HCEC 1CT (cell line): ENCODE data around the gene ACTA2.

Experiments
- DNase-seq: peaks from one replicate; pipeline ENCODE4 v3.0.0-alpha.2; 2017

The ACTA2 gene

GRCh38 chr10:88952647-88953111, at the start of gene ACTA2:
ACTA2 (minus strand) TSS chr10:88952773; CDS start chr10:88948930, 3,843 bp downstream.
- peak; percentile 62 for DNase-seq

GRCh38 chr10:89001729-89002072, 49.1 kb upstream of the ACTA2 start:
- no peak for DNase-seq

- no peak for DNase-seq
Observed at GRCh38 chr10:89001024-89001728, 48.6 kb upstream of the ACTA2 start.

GRCh38 chr10:88999625-89000024, 47.1 kb upstream of the ACTA2 start:
- DNase-seq = peak; percentile 55

GRCh38 chr10:88996927-88997326, 44.4 kb upstream of the ACTA2 start:
- DNase-seq = no peak

GRCh38 chr10:88995156-88995876, 42.7 kb upstream of the ACTA2 start:
- no peak for DNase-seq

GRCh38 chr10:88994019-88994418, 41.4 kb upstream of the ACTA2 start:
- peak; percentile 69 for DNase-seq

GRCh38 chr10:88992921-88993524, 40.5 kb upstream of the ACTA2 start:
- DNase-seq = peak; percentile 25

GRCh38 chr10:88991899-88992320, 39.3 kb upstream of the ACTA2 start:
- DNase-seq = peak; percentile 32

- peak; percentile 79 for DNase-seq
Observed at GRCh38 chr10:88991161-88991898, 38.8 kb upstream of the ACTA2 start.

- DNase-seq = peak; percentile 72
Observed at GRCh38 chr10:88990384-88991160, 38.0 kb upstream of the ACTA2 start, which contains the start of gene FAS. FAS (plus strand) TSS chr10:88990798; CDS start chr10:88990877, 79 bp downstream.

GRCh38 chr10:88989824-88990383, 37.3 kb upstream of the ACTA2 start:
- peak; percentile 92 for DNase-seq

GRCh38 chr10:88989423-88989822, 36.9 kb upstream of the ACTA2 start:
- no peak for DNase-seq

- DNase-seq = no peak
Observed at GRCh38 chr10:88987840-88988239, 35.3 kb upstream of the ACTA2 start.

- DNase-seq = no peak
Observed at GRCh38 chr10:88987243-88987725, 34.7 kb upstream of the ACTA2 start.

- peak; percentile 42 for DNase-seq
Observed at GRCh38 chr10:88986549-88987242, 34.1 kb upstream of the ACTA2 start.

GRCh38 chr10:88984525-88984924, 32.0 kb upstream of the ACTA2 start:
- no peak for DNase-seq

- no peak for DNase-seq
Observed at GRCh38 chr10:88983939-88984338, 31.4 kb upstream of the ACTA2 start.

GRCh38 chr10:88983206-88983605, 30.6 kb upstream of the ACTA2 start:
- DNase-seq = no peak

- no peak for DNase-seq
Observed at GRCh38 chr10:88982366-88982765, 29.8 kb upstream of the ACTA2 start.

- no peak for DNase-seq
Observed at GRCh38 chr10:88981435-88981834, 28.9 kb upstream of the ACTA2 start.
